OCI-LY7 (cell line): ENCODE data around the gene EXOC6B.

Experiments used
- CTCF ChIP-seq: fragments of 200-600 bp; sonication (generic); conservative IDR thresholded peaks from 2 replicates; pipeline ENCODE4 v1.5.1; 2014; ENCODE audit warnings: mild to moderate bottlenecking, antibody characterized with exemption, low read length, moderate library complexity, mixed read lengths
- EZH2phosphoT487 ChIP-seq: fragments of 200-600 bp; sonication (generic); IDR thresholded peaks from 2 replicates; pipeline ENCODE4 v1.6.1; 2018; ENCODE audit warnings: low read depth, borderline replicate concordance, mild to moderate bottlenecking, mixed run types, antibody characterized with exemption, low read length, moderate library complexity, mixed read lengths

GRCh38 chr2:72141881-72142451 lies 683.9 kb downstream of the EXOC6B start:
- TF ChIP-seq CTCF: no peak
- no peak for TF ChIP-seq EZH2phosphoT487
